ENCODE measurements around the gene EMX1.
"Not testable (repeated sequence)": the region's sequence is repeated elsewhere in the genome, so short reads cannot be mapped to it uniquely, and the experiment has no call there.

The EMX1 gene

DNA sequence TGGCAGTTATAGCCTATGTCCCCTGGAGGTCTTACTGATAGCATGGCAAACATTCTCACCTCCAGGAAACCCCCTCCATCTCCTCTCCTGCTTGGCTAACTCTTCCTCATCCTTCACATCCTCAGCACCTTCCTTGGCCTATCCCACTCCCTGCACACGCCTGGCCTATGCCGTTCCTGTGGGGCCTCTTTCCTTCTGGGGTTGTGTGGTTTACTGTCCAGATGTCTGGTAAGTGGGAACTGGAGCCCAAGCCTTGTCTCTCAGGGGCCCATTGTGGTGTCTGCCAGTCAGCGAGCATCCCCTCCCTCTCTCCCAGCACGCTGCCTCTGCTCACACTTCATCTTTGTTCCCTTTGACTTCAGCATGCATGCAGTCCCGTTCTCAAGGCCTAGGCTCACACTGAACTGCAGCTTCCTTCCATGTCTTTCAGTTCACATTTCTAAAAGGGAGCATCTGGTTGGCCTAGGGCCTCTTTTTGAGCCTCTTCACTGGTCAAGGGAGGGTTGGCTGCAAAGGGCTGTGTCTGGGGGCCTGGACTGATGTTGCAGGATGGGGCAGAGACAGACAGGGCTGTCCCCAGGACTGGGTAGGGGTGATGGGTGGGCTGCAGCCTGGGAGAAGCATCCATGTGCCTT is 17.0 kb upstream of the EMX1 start:
- no peak for DNase-seq (ENCODE audit: low read depth)

GRCh38 chr2:72901426-72901825 is 15.9 kb upstream of the EMX1 start:
- no peak for DNase-seq (ENCODE audit: low read depth)

GRCh38 chr2:72907369-72907768 is 9.9 kb upstream of the EMX1 start:
- not testable (repeated sequence) for DNase-seq (ENCODE audit: low read depth)

DNA sequence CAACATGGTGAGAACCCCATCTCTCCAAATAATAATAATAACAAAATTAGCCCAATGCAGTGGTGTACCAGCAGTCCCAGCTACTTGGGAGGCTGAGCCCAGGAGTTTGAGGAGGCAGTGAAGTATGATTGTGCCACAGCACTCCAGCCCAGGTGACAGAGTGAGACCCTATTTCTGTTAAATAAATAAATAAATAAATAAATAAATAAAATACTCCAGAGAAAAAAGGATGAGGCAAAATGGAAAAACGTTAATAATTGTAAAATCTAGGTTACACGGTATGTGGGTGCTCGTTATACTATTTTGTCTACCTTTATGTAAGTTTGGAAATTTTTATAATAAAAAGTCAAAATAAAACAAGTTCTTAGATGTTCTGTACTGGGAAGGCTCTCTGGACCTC is 8.6 kb upstream of the EMX1 start:
- no peak for DNase-seq (ENCODE audit: low read depth)

GRCh38 chr2:72911256-72911655 is 6.1 kb upstream of the EMX1 start:
- no peak for DNase-seq (ENCODE audit: low read depth)

GRCh38 chr2:72913486-72914205 is 3.7 kb upstream of the EMX1 start:
- no peak for DNase-seq (ENCODE audit: low read depth)

- no peak for DNase-seq (ENCODE audit: low read depth)
Measured at GRCh38 chr2:72914206-72914559, 3.1 kb upstream of the EMX1 start.

- no peak for DNase-seq (ENCODE audit: low read depth)
Measured at GRCh38 chr2:72914589-72915319, 2.6 kb upstream of the EMX1 start.

GRCh38 chr2:72915320-72915906 is 1.9 kb upstream of the EMX1 start:
- DNase-seq (ENCODE audit: low read depth), result no peak

GRCh38 chr2:72915907-72916742 is 1.2 kb upstream of the EMX1 start:
- no peak for DNase-seq (ENCODE audit: low read depth)

- DNase-seq (ENCODE audit: low read depth), result no peak
Measured at GRCh38 chr2:72916743-72917137, 579 bp upstream of the EMX1 start.

- DNase-seq (ENCODE audit: low read depth), result no peak
Measured at GRCh38 chr2:72917877-72918553, 696 bp downstream of the EMX1 start.

- DNase-seq (ENCODE audit: low read depth), result no peak
Measured at GRCh38 chr2:72919414-72920317, 2.3 kb downstream of the EMX1 start.

DNA sequence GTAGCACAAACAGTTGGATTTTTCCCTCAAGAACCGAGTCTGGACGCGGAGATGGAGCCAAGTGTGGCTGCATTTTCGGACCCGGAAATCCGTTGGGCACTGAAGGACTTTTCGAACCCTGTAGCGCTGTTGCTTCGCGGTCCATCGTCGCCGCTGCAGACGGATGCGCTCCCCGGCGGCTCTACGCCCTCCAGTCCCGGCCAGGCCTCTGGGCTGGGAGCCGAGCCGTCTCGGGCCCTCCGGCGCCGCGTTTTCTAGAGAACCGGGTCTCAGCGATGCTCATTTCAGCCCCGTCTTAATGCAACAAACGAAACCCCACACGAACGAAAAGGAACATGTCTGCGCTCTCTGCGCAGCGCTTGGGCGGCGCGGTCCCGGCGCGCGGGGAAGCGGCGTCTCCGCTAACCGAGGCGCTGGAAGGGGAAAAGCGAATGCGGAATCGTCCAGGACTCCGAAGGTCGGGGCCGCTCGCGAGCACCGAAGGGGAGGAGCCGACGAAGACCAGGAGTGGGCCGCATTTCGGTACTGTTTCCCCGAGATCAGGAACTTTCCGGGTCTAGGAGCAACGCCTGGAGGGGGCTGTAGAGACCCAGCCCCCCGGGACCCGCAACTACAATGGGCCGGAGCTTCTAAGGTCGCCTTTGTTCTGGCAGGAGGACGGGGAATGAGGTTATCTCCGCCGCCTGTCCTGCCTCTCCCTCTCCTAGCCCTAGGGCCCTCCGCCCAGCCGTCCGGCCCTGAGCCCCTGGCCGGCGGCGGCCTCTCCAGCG is 3.2 kb downstream of the EMX1 start:
- no peak for DNase-seq (ENCODE audit: low read depth)

DNA sequence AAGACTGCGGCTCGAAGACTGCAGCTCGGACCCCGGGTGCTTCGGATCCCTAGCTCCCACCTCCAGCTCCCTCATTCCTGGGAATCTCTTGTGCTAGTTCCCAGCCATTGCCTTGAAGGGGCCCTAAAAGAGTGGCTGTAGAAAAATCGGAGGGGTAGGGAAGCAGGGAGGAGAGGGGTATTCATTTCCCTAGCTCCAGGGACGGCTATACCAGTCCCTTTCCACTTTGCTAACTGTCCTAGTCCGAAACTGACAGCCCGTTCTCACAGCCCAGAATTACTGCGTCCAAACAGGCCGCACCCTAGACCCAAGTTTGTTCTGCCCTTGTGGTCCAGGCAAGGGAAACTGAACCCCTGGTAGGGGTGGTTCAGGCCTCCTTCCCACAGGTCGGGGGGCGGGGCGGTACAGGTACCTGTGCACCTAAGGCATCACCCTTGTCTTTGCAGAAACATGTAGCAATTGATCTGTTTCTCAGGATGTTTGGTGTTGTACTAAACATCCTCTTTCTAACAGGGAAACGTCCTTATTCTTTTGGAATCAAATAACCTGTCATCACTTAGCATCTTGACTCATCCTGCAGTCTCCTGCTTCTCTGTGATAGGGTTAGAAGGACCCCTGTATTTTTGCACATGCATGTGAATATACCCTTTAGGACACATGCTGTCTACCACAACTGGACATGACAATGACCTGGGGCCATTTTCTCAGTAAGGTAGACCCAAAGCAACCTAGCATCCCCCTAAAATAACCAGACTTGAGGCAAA is 4.0 kb downstream of the EMX1 start:
- no peak for DNase-seq (ENCODE audit: low read depth)

GRCh38 chr2:72921853-72922252 is 4.5 kb downstream of the EMX1 start:
- DNase-seq (ENCODE audit: low read depth), result no peak

GRCh38 chr2:72923833-72924352 is 6.6 kb downstream of the EMX1 start:
- DNase-seq (ENCODE audit: low read depth), result no peak

- no peak for DNase-seq (ENCODE audit: low read depth)
Measured at GRCh38 chr2:72924353-72925240, 7.3 kb downstream of the EMX1 start.
